PC-9 (cell line): Measurements from ENCODE around the gene RAET1G. TPM values are rescaled to one million over a fixed set of nuclear protein-coding genes. Genes with fewer than 3 reads are reported as not detected.

Source experiments
- BruUV-seq: library from RNA; stranded (reverse); fragments of 400-500 nt; replicated peaks from 2 replicates; lab custom pipeline; 2021; lab: Mats Ljungman, UMichigan
- CTCF ChIA-PET: fragments of 300-600 bp; sonication (Branson Sonifier 250); formaldehyde crosslinking; loops from one replicate; lab custom pipeline; 2022; ENCODE audit warnings: antibody characterized with exemption; lab: Charles Lee
- POLR2A ChIA-PET: fragments of 300-600 bp; sonication (Branson Sonifier 250); formaldehyde crosslinking; loops from one replicate; lab custom pipeline; 2022; ENCODE audit warnings: antibody characterized with exemption; ENCODE audit not compliant: unreplicated experiment; lab: Charles Lee
- DNase-seq, 2 experiments: peaks; one replicate each; pipeline versions ENCODE4 v3.0.0 to v3.0.0-alpha.2; 2015 to 2022; ENCODE audit warnings: mixed read lengths in 1 of 2
- H2AFZ ChIP-seq: fragments of 200-600 bp; sonication (generic); 2 replicates; pipeline ENCODE4 v1.8.1; 2017; ENCODE audit warnings: antibody characterized with exemption
- H3F3A ChIP-seq: fragments of 200-600 bp; sonication (generic); 2 replicates; pipeline ENCODE4 v1.8.1; 2017; ENCODE audit warnings: antibody characterized with exemption, mild to moderate bottlenecking, low read depth; ENCODE audit not compliant: insufficient read depth
- H3K27ac ChIP-seq: fragments of 200-600 bp; sonication (generic); 2 replicates; pipeline ENCODE4 v1.6.1; 2016; ENCODE audit warnings: mixed run types
- H3K27me3 ChIP-seq: fragments of 200-600 bp; sonication (generic); 2 replicates; pipeline ENCODE4 v1.6.1; 2016; ENCODE audit warnings: low read depth, mixed run types; ENCODE audit not compliant: insufficient read depth
- H3K36me3 ChIP-seq: fragments of 200-600 bp; sonication (generic); 2 replicates; pipeline ENCODE4 v1.6.1; 2016; ENCODE audit warnings: low read depth, mixed run types
- H3K4me1 ChIP-seq: fragments of 200-600 bp; sonication (generic); replicated peaks from 2 replicates; pipeline ENCODE4 v1.6.1; 2016; ENCODE audit warnings: mixed run types; ENCODE audit not compliant: insufficient read depth
- H3K4me2 ChIP-seq: fragments of 200-600 bp; sonication (generic); 2 replicates; pipeline ENCODE4 v1.6.1; 2017; ENCODE audit warnings: mixed run types
- H3K4me3 ChIP-seq: fragments of 200-600 bp; sonication (generic); 2 replicates; pipeline ENCODE4 v1.6.1; 2016; ENCODE audit warnings: mixed run types
- H3K79me2 ChIP-seq: fragments of 200-600 bp; sonication (generic); 2 replicates; pipeline ENCODE4 v1.6.1; 2017; ENCODE audit warnings: low read depth, mixed run types
- H3K9me2 ChIP-seq: fragments of 200-600 bp; sonication (generic); 2 replicates; pipeline ENCODE4 v1.8.1; 2017; ENCODE audit warnings: mild to moderate bottlenecking; ENCODE audit not compliant: insufficient read depth
- H3K9me3 ChIP-seq: fragments of 200-600 bp; sonication (generic); 2 replicates; pipeline ENCODE4 v1.8.1; 2016; ENCODE audit warnings: low read depth; ENCODE audit not compliant: insufficient read depth
- H4K20me1 ChIP-seq: fragments of 200-600 bp; sonication (generic); 2 replicates; pipeline ENCODE4 v1.8.1; 2017; ENCODE audit not compliant: insufficient read depth
- CTCF ChIP-seq: fragments of 200-600 bp; sonication (generic); conservative IDR thresholded peaks from 2 replicates; pipeline ENCODE4 v1.6.1; 2017; ENCODE audit warnings: mixed run types, antibody characterized with exemption, mild to moderate bottlenecking, moderate library complexity
- EZH2 ChIP-seq: fragments of 200-600 bp; sonication (generic); IDR thresholded peaks from 2 replicates; pipeline ENCODE4 v1.8.0; 2017; ENCODE audit warnings: antibody characterized with exemption, low read depth
- intact Hi-C: fragments of 100-400 bp; cut with micrococcal nuclease; formaldehyde crosslinking; loops from one replicate; pipeline ENCODE4 v1.10.0; 2022; ENCODE audit not compliant: unreplicated experiment
- total RNA-seq: library from RNA; stranded (reverse); gene quantifications from 2 replicates; pipeline ENCODE4 v1.2.3, GENCODE V29; 2021

Gene RAET1G
- total RNA-seq, 1 experiment from 2014 or later, result not detected

GRCh38 chr6:149881860-149882259 is 41.1 kb downstream of the RAET1G start:
- H3F3A ChIP-seq, result peaks cover 6% of the 10 kb centered on the region; the same call in 1 of the 2 replicates

GRCh38 chr6:149881066-149881766 is 41.7 kb downstream of the RAET1G start:
- Histone ChIP-seq H3K4me1 (no peaks in the 10 kb centered on the region), H3F3A (0 out of 2 replicates have a peak, but pooled peaks cover 5% of the 10 kb centered on the region), H3K79me2 (no peaks in the 10 kb centered on the region), H2AFZ (no peak overlapping the region), H3K4me3 (no peak overlapping the region), H3K27me3 (no peaks in the 10 kb centered on the region), H3K27ac (no peak overlapping the region), H4K20me1 (no peaks in the 10 kb centered on the region), H3K36me3 (no peaks in the 10 kb centered on the region), H3K9me3 (no peaks in the 10 kb centered on the region), H3K4me2 (no peak overlapping the region), H3K9me2 (no peaks in the 10 kb centered on the region)
- ChIA-PET CTCF (no interaction called here), POLR2A (no interaction called here)
- DNase-seq, result no peak
- no peak for TF ChIP-seq EZH2
- no peak for TF ChIP-seq CTCF
- no TSS peak for BruUV-seq
- intact Hi-C loops, result no loop called here

More at GRCh38 chr6:149881860-149882259, 41.1 kb downstream of the RAET1G start:
- peaks cover 3% of the 10 kb centered on the region for H3K4me1 ChIP-seq
- H4K20me1 ChIP-seq, result no peaks in the 10 kb centered on the region
- H3K9me3 ChIP-seq, result no peaks in the 10 kb centered on the region
- no TSS peak for BruUV-seq
- H2AFZ ChIP-seq, result no peak overlapping the region
- H3K27me3 ChIP-seq, result no peaks in the 10 kb centered on the region
- H3K36me3 ChIP-seq, result no peaks in the 10 kb centered on the region
- intact Hi-C loops, result no loop called here
- ChIA-PET CTCF (no interaction called here), POLR2A (no interaction called here)
- H3K4me2 ChIP-seq, result no peak overlapping the region
- H3K79me2 ChIP-seq, result no peaks in the 10 kb centered on the region
- no peak for DNase-seq
- no peaks in the 10 kb centered on the region for H3K9me2 ChIP-seq
- no peak for TF ChIP-seq EZH2
- no peak for TF ChIP-seq CTCF
- H3K27ac ChIP-seq, result no peak overlapping the region
- no peak overlapping the region for H3K4me3 ChIP-seq

- no TSS peak for BruUV-seq
- Histone ChIP-seq H3K79me2 (no peaks in the 10 kb centered on the region), H2AFZ (no peak overlapping the region), H3K4me3 (no peak overlapping the region), H3K4me2 (no peak overlapping the region), H3K9me2 (no peaks in the 10 kb centered on the region), H3K9me3 (no peaks in the 10 kb centered on the region), H3K27ac (no peak overlapping the region), H3K27me3 (no peaks in the 10 kb centered on the region), H3K36me3 (no peaks in the 10 kb centered on the region), H4K20me1 (no peaks in the 10 kb centered on the region), H3F3A (no peaks in the 10 kb centered on the region), H3K4me1 (no peaks in the 10 kb centered on the region)
- TF ChIP-seq CTCF, result no peak
- no peak for TF ChIP-seq EZH2
- intact Hi-C loops, result no loop called here
- POLR2A ChIA-PET, result no interaction called here
- CTCF ChIA-PET, result no interaction called here
- DNase-seq, result no peak
These were observed 45.3 kb downstream of the RAET1G start for GRCh38 chr6:149877659-149878058.
